GM21381 (cell line): ENCODE data around the gene NOTO.

Experiments used
- ATAC-seq: cut with Tn5 transposase; IDR thresholded peaks from one replicate; pipeline ENCODE4 v1.9.1; 2021; ENCODE audit warnings: mild to moderate bottlenecking, moderate library complexity; ENCODE audit not compliant: unreplicated experiment

Gene NOTO

DNA sequence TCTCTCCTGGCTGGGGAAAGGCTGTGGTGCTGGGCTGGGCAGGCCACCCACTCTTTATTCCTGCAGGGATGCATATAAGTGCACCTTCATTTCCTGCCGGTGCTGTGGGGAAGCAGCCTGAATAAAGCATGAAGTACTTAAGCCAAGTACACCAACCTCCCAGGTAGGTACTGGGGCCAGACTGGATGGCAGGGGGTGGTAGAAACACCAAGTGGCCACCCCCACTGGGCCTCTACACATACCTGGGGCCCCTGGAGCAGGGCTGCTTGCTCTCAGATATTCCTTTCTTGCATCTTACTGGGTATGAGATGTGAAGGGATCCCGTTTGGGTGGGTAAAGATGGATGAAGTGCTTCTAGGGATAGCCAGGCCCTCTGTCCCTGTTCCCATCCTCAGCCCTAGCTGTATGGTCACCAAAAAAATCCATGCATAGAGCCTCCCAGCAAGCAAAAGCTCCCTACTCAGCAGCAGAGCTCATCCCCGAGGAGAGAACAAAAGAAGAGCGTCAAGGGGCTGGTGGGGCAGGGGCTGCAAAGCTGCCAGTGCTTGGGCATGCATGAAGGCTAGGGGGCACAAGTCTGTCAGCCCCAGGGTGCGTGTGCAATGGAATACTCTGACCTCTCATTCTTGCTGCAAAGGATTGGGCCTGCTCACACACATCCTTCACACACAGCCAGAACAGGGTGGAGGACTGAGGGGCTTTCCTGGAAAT is 53.7 kb downstream of the NOTO start:
- ATAC-seq, result no peak

DNA sequence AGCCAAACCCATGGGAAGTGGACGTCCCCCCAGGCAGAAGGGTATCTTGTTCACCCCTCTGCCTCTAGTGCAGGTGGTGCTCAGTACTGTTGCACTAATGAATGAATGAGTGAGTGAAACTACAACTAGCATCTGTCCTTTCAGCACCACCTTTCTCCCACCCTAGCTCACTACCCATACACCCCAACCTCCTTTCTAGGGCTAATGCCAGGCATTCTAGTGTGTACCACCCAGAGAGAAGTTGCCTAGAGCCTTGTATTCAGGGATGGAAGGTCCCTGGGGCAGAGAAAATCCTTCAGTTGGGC is 54.2 kb downstream of the NOTO start:
- no peak for ATAC-seq

DNA sequence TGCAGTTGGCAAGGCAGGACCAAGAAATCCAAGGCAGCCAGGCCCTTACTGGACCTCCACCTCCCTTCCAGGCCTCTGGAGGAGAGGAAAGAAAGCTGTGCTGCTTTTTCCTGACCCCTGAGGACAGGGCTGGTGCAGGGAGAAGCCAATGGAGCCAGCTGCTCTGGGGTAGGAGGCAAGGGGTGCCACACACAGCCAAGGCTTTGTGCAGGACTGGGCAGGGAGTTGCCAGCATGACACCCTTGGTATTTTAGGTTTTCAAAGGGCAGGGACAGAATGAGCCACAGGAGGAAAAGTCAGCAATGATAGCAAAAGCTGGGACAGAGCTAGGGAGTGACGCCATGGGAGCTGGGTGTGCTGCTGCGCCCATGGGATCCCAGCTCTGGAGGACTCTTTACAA is 54.6 kb downstream of the NOTO start:
- ATAC-seq, result no peak

DNA sequence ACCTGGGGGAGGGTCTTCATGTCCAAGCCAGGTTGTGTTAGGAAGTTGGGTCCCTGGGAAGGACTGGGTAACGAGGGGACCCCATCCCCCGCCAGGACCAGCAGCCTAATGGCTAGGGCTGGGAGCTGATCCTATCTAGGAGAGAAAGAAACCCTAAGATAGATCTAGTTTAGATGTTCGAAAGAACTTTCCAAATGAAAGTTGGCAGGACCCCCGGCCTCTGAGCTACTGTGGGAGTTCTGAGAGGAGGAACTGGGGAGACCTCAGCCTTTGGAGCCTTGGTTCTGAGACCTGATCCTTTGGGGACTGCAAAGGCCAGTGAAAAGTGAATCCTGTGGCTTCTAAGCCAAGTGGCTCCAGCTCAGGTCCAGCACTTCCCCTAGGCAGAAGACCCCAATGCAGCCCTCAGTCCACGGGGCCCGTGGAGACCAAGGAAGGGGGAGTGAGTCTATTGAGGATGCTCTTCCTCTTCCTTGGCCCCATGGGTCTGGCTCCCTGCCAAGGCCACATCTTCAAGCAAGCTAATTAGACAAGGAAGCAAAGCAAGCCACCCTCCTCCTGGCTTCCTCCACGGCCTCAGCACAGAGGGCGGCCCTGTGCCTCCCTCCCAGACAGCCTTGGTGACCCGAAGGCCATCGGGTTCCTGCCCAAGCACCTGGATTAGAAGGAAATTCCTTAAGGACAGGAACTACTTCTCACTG is 55.2 kb downstream of the NOTO start:
- no peak for ATAC-seq

DNA sequence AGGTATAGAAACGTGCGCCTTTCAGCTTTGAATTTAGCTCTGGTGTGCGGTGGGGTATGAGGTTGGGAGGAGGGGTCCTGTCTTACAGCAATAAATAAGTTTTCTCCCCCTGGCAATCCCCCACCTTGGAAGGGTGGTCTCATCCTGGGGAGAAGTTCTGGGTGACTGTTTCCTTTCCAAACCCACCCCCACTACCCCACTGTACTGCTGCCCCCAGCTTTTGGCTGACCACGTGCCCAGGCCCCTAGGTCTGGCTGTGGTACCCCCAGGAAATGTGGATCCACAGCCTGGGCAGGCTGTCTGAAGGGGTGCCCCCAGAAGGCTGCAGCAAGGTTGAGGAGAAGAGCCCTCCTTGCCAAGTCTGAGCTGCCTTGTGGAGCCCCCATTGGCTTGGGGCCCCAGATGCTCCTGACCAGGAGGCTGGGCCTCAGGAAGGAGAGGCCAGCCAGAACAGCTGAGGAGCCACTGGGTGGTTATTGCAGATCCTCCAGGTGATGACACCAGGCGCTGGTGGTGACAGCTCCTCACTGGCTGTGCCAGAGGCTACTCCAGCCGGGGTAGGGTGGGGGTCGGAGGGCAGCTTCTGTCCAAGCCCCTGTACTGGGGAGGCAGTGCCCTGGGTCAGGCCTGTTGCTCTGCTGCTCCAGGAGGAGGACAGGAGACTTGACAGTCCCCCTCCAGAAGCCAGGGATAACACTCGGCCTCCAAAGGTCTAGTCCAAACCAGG is 56.0 kb downstream of the NOTO start:
- no peak for ATAC-seq

DNA sequence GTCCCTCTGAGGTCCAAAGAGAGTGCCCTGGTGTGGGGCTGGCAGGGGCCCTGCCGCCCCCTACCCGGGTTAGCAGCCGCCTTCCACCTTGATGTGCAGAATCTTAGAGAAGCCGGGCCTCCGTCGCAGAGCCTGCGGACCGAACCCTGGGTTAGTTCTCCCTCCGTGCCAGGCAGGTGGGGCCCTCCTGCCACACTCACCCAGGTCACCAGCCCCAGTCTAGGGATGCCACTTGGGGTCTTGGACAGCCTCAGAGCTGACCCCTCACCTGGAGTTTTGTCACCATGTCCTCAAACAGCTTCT is 56.5 kb downstream of the NOTO start:
- no peak for ATAC-seq

DNA sequence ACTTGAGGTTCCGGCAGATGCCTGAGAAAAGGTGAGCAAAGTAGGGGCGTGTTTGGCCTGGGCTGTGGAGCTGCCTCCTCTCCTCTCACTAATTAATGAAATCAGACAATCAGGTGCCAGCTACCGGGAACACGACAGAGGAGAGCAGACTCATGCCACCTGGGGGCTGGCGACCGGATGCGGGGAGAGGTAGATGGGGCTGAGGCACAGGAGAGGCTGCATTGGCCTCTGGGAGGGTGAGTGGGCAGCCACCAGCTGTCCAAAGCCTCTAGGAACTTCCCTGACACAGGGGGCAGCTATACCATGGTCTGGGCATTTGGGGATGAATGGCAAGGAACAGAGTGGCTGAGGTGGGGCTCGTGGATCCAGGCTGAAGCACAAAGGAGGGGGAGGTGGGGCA is 56.9 kb downstream of the NOTO start:
- ATAC-seq, result no peak

DNA sequence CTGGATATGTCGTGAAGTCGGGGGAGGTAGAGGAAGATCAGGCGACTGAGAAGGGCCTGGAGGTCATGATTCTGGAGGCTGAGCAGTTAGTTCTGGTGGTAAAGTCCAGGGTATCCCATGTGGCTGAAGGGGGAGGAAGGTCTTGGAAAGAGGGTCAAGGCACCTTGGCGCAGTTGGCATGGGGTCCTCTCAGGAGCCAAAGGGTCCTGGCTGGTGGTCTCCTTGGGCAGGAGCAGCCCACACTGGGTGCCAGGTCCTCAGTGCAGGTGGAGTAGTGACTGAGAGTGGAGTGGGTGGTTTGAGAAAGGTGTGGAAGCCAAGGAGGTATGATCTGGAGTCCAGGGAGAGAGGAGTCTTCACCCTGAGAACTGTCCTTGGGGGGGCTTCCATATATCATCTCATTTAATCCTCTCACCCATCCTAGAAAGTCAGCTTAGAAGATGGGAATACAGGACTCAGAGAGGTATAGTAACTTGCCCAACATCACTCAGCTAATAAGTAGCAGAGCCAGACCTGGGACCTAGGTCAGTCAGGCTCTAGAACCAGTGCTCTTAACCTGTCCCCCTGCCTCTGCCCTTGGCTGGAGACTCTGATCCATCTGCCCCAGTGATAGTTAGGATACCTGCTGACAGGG is 57.4 kb downstream of the NOTO start:
- no peak for ATAC-seq

DNA sequence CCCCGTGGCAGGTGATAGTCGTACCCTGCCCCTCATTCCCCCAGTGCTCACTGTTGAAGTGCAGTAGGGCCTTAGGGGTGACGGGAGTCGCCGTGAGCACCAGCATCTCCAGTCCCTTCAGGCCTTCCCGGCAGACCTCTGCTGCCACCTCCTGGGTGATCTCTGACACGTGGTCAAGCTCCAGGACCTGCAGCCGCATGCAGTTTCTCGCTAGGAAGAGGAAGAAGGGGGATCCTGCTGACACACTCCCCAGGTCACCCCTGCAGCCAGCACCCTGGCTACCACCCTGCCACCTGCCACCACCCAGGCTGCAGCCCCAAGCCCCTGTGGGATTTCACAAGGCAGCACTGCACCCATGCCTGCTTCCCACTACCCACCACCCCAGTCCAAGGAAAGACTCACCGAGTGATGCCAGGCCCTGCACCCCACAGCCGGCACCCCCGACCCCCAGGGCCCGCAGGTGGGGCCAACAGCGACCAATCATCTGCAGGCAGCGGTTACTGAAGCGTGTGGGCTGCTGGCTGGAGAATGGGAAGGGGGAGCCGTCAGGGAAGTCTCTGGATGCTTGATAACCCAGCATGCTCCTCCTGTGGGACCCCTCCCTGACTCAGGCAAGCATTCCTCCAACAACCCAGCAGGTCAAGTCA is 58.1 kb downstream of the NOTO start:
- no peak for ATAC-seq
